ENCODE data around the gene PTPRD. TPM values are rescaled to one million over a fixed set of nuclear protein-coding genes. Genes with fewer than 3 reads are reported as not detected.

Gene PTPRD
- total RNA-seq, 1 experiment from 2014 or later, result not detected

DNA sequence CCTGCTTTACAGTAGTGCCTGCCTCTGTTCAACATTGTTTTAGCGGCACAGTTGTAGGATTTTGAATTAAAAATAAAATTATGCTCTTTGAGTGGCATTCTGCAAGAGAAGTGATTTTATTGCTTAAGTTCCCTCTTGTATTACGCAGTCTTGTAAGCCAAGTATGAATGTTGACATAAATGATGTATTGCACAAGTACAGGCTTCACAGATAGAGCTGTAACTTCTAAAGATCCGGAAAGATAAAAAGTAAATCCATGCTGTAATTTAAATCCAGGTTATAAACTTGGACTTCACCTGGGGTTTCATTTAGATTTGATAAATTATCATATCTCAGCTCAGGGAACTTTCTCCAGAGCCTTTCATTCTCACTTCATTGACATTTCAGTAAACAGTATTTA lies 1114.7 kb downstream of the PTPRD start:
- BruUV-seq (replicated peaks), result no TSS peak
- in situ Hi-C loops (cut with HindIII; ENCODE audit: low pct_unique_long_range_greater_than_20kb, low sequenced_read_pairs) (no loop called here), intact Hi-C loops (cut with micrococcal nuclease; ENCODE audit: unreplicated experiment) (no loop called here)
- ChIA-PET CTCF (no interaction called here), POLR2A (no interaction called here)
- ATAC-seq, result no peak
- DNase-seq (ENCODE audit: low read depth, low spot score), result no peak
- H3K9me3 ChIP-seq (ENCODE audit: control insufficient read depth, insufficient read depth, low read depth, low read length), result no peaks in the 10 kb centered on the region
- no peaks in the 10 kb centered on the region for H3K36me3 ChIP-seq (ENCODE audit: control insufficient read depth, insufficient read depth, low read length)
- H3K4me3 ChIP-seq (ENCODE audit: low read depth in 2 of 2, low read length in 2 of 2), result no peak overlapping the region
- no peaks in the 10 kb centered on the region for H3K27me3 ChIP-seq (ENCODE audit: control insufficient read depth, insufficient read depth, low read length)
- H3K4me1 ChIP-seq (ENCODE audit: control insufficient read depth, insufficient read depth, low read length), result no peaks in the 10 kb centered on the region
- H3K27ac ChIP-seq (ENCODE audit: low read length), result no peak overlapping the region
- TF ChIP-seq REST (IDR thresholded peaks at IDR 0.05; ENCODE audit: insufficient read depth in 1 of 2, low read depth in 2 of 2, low read length in 1 of 2) (no peak), CTCF (IDR thresholded peaks at IDR 0.05) (no peak), POLR2AphosphoS5 (IDR thresholded peaks at IDR 0.05; ENCODE audit: low read depth, low read length) (no peak), SIN3A (IDR thresholded peaks at IDR 0.05; ENCODE audit: borderline replicate concordance, insufficient read depth, low read depth, low read length) (no peak), TCF7L2 (IDR thresholded peaks at IDR 0.05; ENCODE audit: low read depth, low read length) (no peak)

- Histone ChIP-seq H3K36me3 (ENCODE audit: control insufficient read depth, insufficient read depth, low read length) (no peaks in the 10 kb centered on the region), H3K4me3 (ENCODE audit: low read depth in 2 of 2, low read length in 2 of 2) (no peak overlapping the region), H3K4me1 (ENCODE audit: control insufficient read depth, insufficient read depth, low read length) (no peaks in the 10 kb centered on the region), H3K27me3 (ENCODE audit: control insufficient read depth, insufficient read depth, low read length) (no peaks in the 10 kb centered on the region), H3K9me3 (ENCODE audit: control insufficient read depth, insufficient read depth, low read depth, low read length) (no peaks in the 10 kb centered on the region), H3K27ac (ENCODE audit: low read length) (no peak overlapping the region)
- DNase-seq (ENCODE audit: low read depth, low spot score) (no peak), ATAC-seq (no peak)
- TF ChIP-seq SIN3A (IDR thresholded peaks at IDR 0.05; ENCODE audit: borderline replicate concordance, insufficient read depth, low read depth, low read length) (no peak), POLR2AphosphoS5 (IDR thresholded peaks at IDR 0.05; ENCODE audit: low read depth, low read length) (no peak), CTCF (IDR thresholded peaks at IDR 0.05) (no peak), TCF7L2 (IDR thresholded peaks at IDR 0.05; ENCODE audit: low read depth, low read length) (no peak), REST (IDR thresholded peaks at IDR 0.05; ENCODE audit: insufficient read depth in 1 of 2, low read depth in 2 of 2, low read length in 1 of 2) (no peak)
- BruUV-seq (replicated peaks), result no TSS peak
- in situ Hi-C loops (cut with HindIII; ENCODE audit: low pct_unique_long_range_greater_than_20kb, low sequenced_read_pairs), result no loop called here
- ChIA-PET CTCF (no interaction called here), POLR2A (no interaction called here)
- intact Hi-C loops (cut with micrococcal nuclease; ENCODE audit: unreplicated experiment), result no loop called here
Observed at GRCh38 chr9:9494336-9494735, 1118.5 kb downstream of the PTPRD start.
